Central memory CD4-positive, alpha-beta T cell (primary cell): ENCODE data around the gene YJU2.
"Not testable (repeated sequence)": the region's sequence is repeated elsewhere in the genome, so short reads cannot be mapped to it uniquely, and the experiment has no call there.

Experiments
- DNase-seq: peaks from one replicate; pipeline ENCODE4 v3.0.0; 2022

YJU2 gene

DNA sequence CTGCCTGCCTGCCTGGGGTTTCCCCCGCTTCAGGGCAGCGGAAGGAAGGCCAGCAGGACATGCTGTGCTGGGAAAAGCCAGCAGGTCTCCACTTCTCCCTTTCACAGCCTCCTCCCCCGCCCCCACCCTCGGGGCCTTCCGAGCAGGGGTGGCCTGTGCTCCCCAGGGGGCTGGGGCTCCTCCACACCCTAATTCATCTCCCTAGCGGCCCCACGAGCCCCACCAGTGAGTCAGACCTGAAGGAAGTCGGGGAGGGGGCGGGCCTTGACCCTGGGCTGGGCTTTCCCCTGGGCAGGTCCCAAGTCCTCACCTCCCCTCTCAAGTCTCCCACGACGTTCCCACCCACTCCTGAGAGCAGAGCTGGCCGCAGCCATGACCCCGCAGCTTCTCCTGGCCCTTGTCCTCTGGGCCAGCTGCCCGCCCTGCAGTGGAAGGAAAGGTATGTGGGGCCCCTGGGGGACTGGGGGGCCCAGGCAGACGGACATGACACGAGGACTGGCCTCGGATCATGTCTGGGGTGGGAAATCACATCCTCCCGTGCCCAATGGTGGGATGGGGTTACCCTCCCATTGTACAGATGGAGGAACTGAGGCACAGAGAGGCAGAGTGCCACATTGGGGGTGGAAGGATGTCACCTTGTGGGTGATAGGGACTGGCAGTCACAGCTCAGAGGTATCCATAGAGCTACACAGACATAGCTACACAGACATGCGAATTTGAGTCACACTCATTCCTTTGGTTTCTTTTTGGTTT is 17.5 kb upstream of the YJU2 start, which contains the start of gene EBI3:
Gene EBI3 (plus strand): TSS at position 345 of the 753 bp plus-strand sequence. CDS start 28 bp downstream, at position 373.
- DNase-seq = no peak

- not testable (repeated sequence) for DNase-seq
Measured at GRCh38 chr19:4230237-4230636, 16.6 kb upstream of the YJU2 start.

DNA sequence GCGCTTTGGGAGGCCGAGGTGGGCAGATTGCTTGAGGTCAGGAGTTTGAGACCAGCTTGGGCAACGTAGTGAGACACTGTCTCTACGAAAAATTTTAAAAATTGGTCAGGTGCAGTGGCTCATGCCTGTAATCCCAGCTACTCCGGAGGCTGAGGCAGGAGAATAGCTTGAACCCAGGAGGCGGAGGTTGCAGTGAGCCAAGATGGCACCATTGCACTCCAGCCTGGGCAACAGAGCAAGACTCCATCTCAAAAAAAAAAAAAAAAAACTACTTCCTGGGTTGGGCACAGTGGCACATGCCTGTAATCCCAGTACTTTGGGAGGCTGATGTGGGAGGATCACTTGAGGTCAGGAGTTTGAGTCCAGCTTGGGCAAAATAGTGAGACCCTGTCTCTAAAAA is 15.4 kb upstream of the YJU2 start:
- DNase-seq = not testable (repeated sequence)

DNA sequence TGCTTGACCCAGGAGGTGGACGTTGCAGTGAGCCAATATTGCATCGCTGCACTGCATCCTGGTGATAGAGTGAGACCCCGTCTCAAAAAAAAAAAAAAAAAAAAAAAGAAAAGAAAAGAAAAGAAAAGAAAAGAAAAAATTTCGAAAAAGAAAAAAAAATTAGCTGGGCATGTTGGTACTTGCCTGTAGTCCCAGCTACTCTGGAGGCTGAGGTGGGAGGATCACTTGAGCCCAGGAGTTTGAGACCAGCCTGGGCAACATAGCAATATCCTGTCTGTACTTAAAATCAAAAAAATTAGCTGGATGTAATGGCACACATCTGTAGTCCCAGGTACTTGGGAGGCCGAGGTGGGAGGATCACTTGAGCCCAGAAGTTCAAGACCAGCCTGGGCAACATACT is 14.7 kb upstream of the YJU2 start:
- not testable (repeated sequence) for DNase-seq

GRCh38 chr19:4232614-4233281 is 14.1 kb upstream of the YJU2 start:
- no peak for DNase-seq

- peak; percentile 33 for DNase-seq
Measured at GRCh38 chr19:4233282-4233853, 13.5 kb upstream of the YJU2 start.

DNA sequence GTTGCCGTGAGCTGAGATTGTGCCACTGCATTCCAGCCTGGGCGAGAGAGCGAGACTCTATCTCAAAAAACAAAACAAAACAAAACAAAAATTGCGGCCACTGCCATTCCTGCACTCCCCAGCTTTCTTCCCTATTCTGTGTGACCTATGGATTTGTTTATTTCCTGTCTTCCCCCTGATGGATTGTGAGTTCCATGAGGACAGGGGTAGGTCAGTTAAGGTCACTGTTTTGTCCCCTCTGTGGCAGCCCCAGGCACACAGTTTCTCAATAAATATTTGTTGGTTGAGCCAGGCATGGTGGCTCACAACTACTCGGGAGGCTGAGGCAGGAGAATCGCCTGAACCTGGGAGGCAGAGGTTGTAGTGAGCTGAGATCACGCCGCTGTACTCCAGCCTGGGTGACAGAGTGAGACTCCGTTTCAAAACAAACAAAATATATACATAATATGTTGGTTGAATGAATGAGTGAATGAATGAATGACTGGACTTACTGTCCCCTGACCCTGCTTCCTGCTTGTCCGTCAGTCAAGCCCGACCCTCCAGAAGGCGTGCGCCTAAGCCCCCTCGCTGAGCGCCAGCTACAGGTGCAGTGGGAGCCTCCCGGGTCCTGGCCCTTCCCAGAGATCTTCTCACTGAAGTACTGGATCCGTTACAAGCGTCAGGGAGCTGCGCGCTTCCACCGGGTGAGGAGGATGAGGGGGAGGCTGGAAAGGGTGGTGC is 12.6 kb upstream of the YJU2 start:
- DNase-seq = no peak

- no peak for DNase-seq
Measured at GRCh38 chr19:4234862-4235201, 12.0 kb upstream of the YJU2 start.

DNA sequence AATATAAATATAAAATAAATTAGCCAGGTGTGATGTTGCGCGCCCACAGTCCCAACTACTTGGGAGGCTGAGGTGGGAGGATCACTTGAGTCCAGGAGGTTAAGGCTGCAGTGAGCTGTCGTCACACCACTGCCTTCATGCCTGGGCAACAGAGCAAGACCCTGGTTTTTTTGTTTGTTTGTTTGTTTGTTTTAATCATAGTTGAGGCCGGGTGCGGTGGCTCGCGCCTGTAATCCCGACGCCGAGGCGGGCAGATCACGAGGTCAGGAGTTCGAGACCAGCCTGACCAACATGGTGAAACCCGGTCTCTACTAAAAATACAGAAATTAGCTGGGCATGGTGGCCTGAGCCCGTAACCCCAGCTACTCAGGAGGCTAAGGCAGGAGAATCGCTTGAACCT is 9.4 kb upstream of the YJU2 start:
- DNase-seq = not testable (repeated sequence)

DNA sequence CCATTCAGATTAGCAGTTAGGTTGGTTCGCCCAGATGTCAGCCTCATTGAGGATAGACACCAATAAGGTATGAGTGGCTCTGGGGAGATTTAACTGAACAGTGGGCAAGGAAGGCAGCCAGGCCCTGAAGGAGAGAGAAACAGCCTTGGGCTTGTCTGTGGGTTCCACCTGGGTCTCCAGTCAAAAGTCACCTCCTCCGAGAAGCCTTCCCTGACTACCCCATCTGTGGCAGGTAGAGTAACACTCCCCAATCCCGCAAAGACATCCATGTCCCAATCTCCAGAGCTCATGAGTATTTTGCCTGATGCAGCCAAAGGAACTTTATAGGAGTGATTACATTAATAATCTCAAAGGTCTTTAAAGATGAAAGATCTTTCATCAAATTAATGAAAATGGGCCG is 8.0 kb upstream of the YJU2 start:
- no peak for DNase-seq

- no peak for DNase-seq
Measured at GRCh38 chr19:4241824-4242430, 5.0 kb upstream of the YJU2 start.

DNA sequence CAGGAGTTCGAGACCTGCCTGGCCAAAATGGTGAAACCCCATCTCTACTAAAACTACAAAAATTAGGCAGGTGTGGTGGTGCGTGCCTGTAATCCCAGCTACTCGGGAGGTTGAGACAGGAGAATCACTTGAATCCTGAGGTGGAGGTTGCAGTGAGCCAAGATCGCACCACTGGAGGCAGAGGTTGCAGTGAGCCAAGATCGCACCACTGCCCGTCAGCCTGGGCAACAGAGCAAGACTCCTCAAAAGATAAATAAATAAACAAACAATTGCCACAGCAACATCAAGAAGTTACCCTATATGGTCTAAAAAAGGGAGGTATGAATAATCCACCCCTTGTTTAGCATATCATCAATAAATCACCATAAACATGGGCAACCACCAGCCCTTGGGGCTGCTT is 942 bp upstream of the YJU2 start:
- DNase-seq = not testable (repeated sequence)

DNA sequence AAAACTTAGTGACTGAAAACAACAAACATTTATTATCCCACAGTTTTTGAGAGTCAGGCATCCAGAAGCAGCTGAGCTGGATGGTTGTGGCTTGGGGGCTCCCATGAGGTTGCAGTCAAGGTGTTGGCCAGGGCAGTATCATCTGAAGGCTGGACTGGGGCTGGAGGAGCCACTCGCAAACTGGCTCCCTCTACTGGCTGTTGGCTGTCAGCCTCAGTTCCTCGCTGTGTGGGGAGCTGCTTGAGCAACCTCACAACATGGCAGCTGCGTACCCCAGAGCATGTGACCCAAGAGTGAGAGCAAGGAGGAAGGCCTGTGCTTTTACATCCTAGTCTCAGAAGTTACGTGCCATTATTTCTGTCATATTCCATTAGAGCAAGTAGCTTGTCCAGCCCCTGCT is 9.7 kb downstream of the YJU2 start:
- no peak for DNase-seq

GRCh38 chr19:4257025-4257424 is 10.1 kb downstream of the YJU2 start:
- no peak for DNase-seq

DNA sequence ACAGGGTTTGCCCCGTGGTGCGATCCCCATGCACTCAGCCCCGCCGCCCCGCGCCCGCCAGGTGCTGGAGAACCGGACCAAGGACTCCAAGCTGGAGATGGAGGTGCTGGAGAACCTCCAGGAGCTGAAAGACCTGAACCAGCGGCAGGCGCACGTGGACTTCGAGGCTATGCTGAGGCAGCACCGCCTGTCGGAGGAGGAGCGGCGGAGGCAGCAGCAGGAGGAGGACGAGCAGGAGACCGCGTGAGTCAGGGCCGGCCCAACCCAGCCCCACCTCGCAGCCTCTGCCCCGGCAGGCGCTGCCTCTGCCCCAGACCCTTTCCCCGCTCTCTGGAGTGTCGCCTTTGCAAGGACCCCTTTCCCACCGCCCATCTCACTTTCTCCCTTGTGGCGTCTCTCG is 11.3 kb downstream of the YJU2 start:
- DNase-seq = no peak

DNA sequence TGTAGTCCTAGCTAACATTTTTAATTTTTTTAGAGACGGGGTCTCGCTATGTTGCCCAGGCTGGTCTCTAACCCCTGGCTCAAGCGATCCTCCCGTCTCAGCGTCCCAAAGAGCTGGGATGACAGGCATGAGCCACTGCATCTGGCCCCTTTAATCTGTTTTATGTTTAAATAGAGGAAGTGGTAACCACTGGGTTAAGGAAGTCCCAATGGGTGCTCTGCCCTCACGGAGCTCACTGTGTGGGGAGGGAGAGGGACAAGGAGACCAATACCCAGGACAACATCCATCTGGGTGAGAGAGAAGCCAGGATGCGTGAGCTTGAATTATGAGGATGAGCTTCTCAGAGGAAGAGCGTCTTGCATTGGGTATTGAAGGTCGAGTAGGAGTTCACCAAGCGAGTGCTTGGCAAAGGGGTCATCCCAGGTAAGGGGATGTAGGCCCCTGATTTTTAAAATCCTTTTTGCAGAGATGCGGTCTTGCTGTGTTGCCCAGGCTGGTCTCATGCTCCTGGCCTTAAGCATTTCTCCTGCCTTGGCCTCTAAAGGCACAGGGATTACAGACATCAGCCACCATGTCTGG is 13.8 kb downstream of the YJU2 start:
- DNase-seq = no peak

DNA sequence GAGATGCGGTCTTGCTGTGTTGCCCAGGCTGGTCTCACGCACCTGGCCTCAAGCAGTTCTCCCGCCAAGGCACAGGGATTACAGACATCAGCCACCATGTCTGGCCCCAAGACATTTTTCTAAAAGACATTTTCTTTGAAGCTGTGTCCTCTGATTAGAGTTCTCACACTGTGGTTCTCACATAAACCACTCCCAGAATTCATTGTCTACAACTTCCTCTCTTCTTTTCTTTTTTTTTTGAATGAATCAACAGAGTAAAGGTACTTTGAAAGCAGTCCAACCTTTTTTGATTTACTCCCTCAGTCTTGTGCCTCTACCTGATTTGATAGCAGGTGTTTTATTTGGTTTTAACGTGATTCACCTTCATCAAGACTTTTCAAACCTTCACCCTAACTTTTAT is 17.9 kb downstream of the YJU2 start:
- DNase-seq = peak; percentile 16

DNA sequence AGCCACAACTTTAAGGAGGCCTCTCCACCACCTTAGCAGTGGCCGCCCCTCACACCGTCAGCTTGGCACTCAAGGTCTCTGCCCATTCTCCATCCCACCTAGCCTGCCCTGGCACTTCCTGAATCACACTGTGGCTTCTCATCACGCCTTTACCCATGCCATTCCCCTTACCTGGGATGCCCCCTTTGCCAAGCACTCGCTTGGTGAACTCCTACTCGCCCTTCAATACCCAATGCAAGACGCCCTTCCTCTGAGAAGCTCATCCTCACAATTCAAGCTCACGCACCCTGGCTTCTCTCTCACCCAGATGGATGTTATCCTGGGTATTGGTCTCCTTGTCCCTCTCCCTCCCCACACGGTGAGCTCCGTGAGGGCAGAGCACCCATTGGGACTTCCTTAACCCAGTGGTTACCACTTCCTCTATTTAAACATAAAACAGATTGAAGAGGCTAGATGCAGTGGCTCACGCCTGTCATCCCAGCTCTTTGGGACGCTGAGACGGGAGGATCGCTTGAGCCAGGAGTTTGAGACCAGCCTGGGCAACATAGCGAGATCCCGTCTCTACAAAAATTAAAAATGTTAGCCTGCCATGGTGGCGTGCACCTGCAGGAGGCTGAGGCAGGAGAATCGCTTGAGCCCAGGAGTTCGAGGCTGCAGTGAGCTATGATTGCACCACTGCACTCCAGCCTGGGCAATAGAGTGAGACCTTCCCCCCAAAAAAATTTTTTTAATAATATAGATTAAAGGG is 19.5 kb downstream of the YJU2 start:
- no peak for DNase-seq

DNA sequence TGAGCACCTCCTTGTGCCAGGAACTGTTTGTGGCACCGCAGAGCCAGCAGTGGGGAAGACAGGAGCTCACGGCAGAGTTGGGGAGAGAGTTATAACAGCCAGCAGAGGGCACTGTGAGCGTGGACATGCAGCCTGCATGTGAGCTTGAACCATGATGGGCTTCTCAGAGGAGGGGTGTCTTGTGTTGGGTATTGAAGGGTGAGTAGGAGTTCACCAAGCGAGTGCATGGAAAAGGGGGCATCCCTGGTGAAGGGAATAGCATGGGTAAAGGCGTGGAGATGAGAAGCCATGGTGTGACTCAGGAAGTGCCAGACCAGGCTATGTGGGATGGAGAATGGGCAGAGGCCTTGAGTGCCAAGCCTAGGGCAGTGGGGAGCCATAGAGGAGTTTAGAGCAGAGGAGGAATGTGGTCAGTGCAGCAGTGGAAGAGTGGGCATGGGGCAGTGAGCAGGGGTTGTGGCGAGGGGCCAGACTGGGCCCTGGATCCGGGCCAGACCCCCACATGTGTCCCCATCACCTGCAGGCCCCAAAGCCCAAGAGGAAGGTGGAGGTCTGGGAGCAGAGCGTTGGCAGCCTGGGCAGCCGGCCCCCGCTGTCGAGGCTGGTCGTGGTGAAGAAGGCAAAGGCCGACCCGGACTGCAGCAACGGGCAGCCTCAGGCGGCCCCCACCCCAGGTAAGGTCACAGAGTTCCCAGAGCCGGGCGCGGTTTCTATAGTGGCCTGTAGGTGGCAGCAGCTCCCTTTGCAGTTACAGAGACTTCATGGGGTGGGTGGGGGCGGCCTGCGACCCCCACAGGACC is 20.4 kb downstream of the YJU2 start:
- peak; percentile 30 for DNase-seq

- DNase-seq = no peak
Measured at GRCh38 chr19:4267901-4268815, 21.3 kb downstream of the YJU2 start.
